Stomach (tissue), 4 donors: Measurements from ENCODE around the gene TP53AIP1.

ENCODE experiments used
- EP300 ChIP-seq: sonication (generic); formaldehyde crosslinking; IDR thresholded peaks from one replicate; pipeline ENCODE4 v1.6.1; 2017; ENCODE audit warnings: antibody characterized with exemption
- POLR2A ChIP-seq, 4 donors: fragments of 450-650 bp; IDR thresholded peaks; one replicate each; pipeline ENCODE4 v1.6.1; 2016; ENCODE audit warnings: antibody characterized with exemption in 4 of 4, control low read depth in 2 of 4, mild to moderate bottlenecking in 1 of 4, moderate library complexity in 1 of 4
- POLR2AphosphoS5 ChIP-seq, 3 donors: sonication (generic); formaldehyde crosslinking; IDR thresholded peaks; one replicate each; pipeline ENCODE4 v1.6.1; 2016; ENCODE audit warnings: antibody characterized with exemption in 3 of 3
- TF ChIP-seq, protein P1 (sequence below), 7 experiments: fragments of 450-650 bp in 4 of 7; fragments of 200-600 bp in 3 of 7; sonication (generic) in 3 of 7; IDR thresholded peaks; one replicate each; pipeline ENCODE4 v1.5.1; 2016 to 2019; ENCODE audit warnings: antibody characterized with exemption in 7 of 7, control low read depth in 2 of 7, mild to moderate bottlenecking in 1 of 7

DNA sequence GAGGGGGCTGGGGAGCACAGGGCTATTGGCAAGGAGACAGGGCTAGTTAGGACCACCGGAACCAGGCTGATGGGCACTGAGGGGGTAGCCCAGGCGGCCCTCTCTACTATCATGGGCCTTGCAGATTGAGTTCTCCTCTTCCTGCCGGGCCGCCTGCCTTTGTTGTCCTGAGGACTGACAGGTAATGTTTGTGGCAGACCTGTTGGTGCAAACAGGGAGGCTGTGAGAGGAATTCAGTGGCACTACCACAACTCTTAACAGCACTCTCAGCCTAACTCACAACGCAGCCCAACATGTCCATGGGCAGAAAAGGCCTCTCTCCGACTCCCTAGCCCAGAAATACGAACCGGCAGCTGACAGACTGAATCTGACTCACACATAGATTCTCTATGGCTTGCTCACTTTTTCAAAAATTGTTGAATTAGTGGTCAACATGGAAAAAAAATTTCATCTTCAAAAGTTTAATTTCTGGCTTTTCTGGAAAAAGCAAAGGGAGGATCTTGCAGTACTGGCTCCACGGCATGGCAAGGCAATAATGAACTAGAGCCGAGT is 40.1 kb downstream of the TP53AIP1 start:
- TF ChIP-seq, protein P1, sequence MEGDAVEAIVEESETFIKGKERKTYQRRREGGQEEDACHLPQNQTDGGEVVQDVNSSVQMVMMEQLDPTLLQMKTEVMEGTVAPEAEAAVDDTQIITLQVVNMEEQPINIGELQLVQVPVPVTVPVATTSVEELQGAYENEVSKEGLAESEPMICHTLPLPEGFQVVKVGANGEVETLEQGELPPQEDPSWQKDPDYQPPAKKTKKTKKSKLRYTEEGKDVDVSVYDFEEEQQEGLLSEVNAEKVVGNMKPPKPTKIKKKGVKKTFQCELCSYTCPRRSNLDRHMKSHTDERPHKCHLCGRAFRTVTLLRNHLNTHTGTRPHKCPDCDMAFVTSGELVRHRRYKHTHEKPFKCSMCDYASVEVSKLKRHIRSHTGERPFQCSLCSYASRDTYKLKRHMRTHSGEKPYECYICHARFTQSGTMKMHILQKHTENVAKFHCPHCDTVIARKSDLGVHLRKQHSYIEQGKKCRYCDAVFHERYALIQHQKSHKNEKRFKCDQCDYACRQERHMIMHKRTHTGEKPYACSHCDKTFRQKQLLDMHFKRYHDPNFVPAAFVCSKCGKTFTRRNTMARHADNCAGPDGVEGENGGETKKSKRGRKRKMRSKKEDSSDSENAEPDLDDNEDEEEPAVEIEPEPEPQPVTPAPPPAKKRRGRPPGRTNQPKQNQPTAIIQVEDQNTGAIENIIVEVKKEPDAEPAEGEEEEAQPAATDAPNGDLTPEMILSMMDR (IDR thresholded peaks at IDR 0.05): no peak
- no peak for TF ChIP-seq POLR2A (IDR thresholded peaks at IDR 0.05)
- TF ChIP-seq POLR2AphosphoS5 (IDR thresholded peaks at IDR 0.05): no peak
- no peak for TF ChIP-seq EP300
